Measurements from ENCODE around the gene DNAJB6.

GRCh38 chr7:157337316-157338149, 729 bp downstream of the DNAJB6 start:
- TF ChIP-seq, protein P1, sequence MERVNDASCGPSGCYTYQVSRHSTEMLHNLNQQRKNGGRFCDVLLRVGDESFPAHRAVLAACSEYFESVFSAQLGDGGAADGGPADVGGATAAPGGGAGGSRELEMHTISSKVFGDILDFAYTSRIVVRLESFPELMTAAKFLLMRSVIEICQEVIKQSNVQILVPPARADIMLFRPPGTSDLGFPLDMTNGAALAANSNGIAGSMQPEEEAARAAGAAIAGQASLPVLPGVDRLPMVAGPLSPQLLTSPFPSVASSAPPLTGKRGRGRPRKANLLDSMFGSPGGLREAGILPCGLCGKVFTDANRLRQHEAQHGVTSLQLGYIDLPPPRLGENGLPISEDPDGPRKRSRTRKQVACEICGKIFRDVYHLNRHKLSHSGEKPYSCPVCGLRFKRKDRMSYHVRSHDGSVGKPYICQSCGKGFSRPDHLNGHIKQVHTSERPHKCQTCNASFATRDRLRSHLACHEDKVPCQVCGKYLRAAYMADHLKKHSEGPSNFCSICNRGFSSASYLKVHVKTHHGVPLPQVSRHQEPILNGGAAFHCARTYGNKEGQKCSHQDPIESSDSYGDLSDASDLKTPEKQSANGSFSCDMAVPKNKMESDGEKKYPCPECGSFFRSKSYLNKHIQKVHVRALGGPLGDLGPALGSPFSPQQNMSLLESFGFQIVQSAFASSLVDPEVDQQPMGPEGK (CRISPR knock-in tag; IDR thresholded peaks at IDR 0.05; ENCODE audit: borderline replicate concordance), result no peak
- no peak for TF ChIP-seq SNAI2 (CRISPR knock-in tag; IDR thresholded peaks at IDR 0.05)
- TF ChIP-seq ZFP3 (CRISPR knock-in tag; IDR thresholded peaks at IDR 0.05), result no peak
- no peak for TF ChIP-seq ZNF70 (CRISPR knock-in tag; IDR thresholded peaks at IDR 0.05)
- no peak for TF ChIP-seq TSHZ2 (CRISPR knock-in tag; IDR thresholded peaks at IDR 0.05)
- no peak for TF ChIP-seq OSR1 (CRISPR knock-in tag; IDR thresholded peaks at IDR 0.05)

Measured in SK-N-SH treated with all-trans-retinoic acid at 6 μM for 48 hours (cell line).